ENCODE results near the gene SLC25A22. TPM values are rescaled to one million over a fixed set of nuclear protein-coding genes. Genes with fewer than 3 reads are reported as not detected.

Gene SLC25A22
- total RNA-seq, 2 experiments from 2014 or later, result 9.1 to 11.1 TPM

DNA sequence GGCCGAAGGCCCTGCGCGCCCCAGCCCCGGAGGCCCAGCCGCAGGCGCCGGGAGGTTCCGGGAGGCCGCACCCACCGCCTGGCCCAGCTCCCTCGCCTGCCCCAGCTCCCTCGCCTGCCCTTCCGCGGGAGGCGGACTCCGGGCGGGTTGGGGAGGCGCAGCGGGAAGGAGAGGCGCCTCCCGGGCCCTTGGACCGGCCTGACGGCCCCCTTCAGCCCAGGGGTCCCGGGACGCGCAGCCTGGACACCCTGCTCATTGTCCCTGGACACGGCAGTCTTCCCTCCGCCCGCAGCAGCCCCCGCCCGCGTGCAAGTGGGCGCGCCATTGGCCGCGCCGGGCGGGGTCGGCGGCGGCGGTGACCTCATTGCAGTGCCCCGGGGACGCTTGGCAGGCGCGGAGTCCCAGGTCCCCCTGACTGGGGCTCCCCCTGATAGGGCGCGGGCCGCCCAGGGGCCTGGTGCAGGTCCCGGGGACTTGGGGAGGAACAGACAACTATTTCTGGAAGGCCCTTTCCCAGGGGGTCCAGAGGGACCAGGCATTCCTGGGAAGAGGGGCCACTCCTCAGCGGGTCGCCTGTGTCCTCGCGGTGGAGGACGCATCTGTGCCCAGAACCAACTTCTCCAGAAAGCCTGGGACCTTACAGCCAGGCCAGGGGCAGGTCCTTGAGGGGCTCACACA lies 35.2 kb upstream of the SLC25A22 start:
- DNase-seq (peak in 5 of 14 experiments; percentile 19 to 72 (median 39)), ATAC-seq (ENCODE audit: poor library complexity) (peak; percentile 35)
- peak overlapping the region; percentile 85 for H3K4me3 Mint-ChIP-seq
- no peaks in the 10 kb centered on the region for H3K36me3 Mint-ChIP-seq (ENCODE audit: low read depth)
- peak overlapping the region; percentile 34 for H3K4me3 ChIP-seq (ENCODE audit: low read length)
- peaks cover 35% of the 10 kb centered on the region for H3K27me3 Mint-ChIP-seq
- peaks cover 35 to 43% of the 10 kb centered on the region in 2 experiments for H3K27me3 ChIP-seq (ENCODE audit: control insufficient read depth in 1 of 2, insufficient read depth in 2 of 2, low read length in 2 of 2)
- H3K4me1 Mint-ChIP-seq (ENCODE audit: low read depth), result peaks cover 25% of the 10 kb centered on the region
- TF ChIP-seq, protein P1, sequence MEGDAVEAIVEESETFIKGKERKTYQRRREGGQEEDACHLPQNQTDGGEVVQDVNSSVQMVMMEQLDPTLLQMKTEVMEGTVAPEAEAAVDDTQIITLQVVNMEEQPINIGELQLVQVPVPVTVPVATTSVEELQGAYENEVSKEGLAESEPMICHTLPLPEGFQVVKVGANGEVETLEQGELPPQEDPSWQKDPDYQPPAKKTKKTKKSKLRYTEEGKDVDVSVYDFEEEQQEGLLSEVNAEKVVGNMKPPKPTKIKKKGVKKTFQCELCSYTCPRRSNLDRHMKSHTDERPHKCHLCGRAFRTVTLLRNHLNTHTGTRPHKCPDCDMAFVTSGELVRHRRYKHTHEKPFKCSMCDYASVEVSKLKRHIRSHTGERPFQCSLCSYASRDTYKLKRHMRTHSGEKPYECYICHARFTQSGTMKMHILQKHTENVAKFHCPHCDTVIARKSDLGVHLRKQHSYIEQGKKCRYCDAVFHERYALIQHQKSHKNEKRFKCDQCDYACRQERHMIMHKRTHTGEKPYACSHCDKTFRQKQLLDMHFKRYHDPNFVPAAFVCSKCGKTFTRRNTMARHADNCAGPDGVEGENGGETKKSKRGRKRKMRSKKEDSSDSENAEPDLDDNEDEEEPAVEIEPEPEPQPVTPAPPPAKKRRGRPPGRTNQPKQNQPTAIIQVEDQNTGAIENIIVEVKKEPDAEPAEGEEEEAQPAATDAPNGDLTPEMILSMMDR (IDR thresholded peaks at IDR 0.05), result no peak
- POLR2A ChIA-PET, result interaction anchor here (1.0 to 10.0 kb wide), 4 partner anchors 9 to 24 kb away, joined by 3 to 115 read pairs (median 38); partner anchors contain the start of genes PNPLA2, POLR2L, RPLP2 and TSPAN4
- H3K27ac ChIP-seq (ENCODE audit: low read depth in 1 of 2, low read length in 2 of 2), result no peak overlapping the region
- intact Hi-C loops (cut with DNase I, micrococcal nuclease), result no loop called here
- H3K27ac Mint-ChIP-seq, result no peak overlapping the region
- H3K9me3 Mint-ChIP-seq, result no peaks in the 10 kb centered on the region
- peaks cover 0 to 30% of the 10 kb centered on the region in 2 experiments for H3K9me3 ChIP-seq (ENCODE audit: control insufficient read depth in 1 of 2, insufficient read depth in 1 of 2, low read length in 2 of 2)
- H3K4me1 ChIP-seq (ENCODE audit: insufficient read depth, low read length), result peaks cover 63% of the 10 kb centered on the region
- H3K36me3 ChIP-seq (ENCODE audit: insufficient read depth, low read length), result peaks cover 6% of the 10 kb centered on the region
- CTCF ChIA-PET, result no interaction called here

DNA sequence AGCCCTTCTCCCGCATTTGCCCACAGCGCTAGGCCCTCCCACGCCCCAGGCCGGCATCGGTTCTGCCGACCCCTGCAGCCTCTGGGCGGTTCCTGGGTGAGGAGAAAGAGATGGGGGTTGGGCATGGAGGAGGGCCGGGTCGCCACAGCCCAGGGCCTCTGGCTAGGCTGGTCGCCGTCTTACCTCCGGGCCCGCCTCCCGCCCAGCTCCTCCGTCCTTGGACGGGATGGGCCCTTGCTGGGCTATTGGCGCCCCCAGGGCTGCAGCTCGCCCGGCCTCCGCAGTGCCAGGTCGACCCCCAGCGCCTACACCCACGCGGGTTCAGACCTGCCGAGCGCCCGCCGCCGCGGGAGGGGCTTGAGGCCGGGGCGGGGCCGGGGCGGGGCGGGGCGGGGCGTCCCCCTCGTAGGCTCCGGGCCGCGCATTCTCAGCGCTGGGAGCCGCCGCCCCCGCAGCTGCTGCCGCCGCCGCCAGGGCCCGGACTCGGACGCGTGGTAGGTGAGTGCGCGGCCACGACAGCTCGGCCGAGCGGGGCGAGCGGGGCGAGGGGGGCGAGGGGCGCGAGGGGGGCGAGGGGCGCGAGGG lies 34.5 kb upstream of the SLC25A22 start, which contains the start of gene CD151:
TSS of gene CD151 (plus strand) at position 424 of the 585 bp plus-strand sequence. CDS start 3,118 bp downstream, outside the sequence.
- POLR2A ChIA-PET, result interaction anchor here (1.0 to 10.0 kb wide), 4 partner anchors 10 to 23 kb away, joined by 3 to 115 read pairs (median 38); partner anchors contain the start of genes PNPLA2, POLR2L, RPLP2 and TSPAN4
- Mint-ChIP-seq H3K4me1 (ENCODE audit: low read depth) (peaks cover 32% of the 10 kb centered on the region), H3K9me3 (no peaks in the 10 kb centered on the region), H3K27me3 (peaks cover 41% of the 10 kb centered on the region), H3K4me3 (peak within 1 kb of the TSS; percentile 85), H3K27ac (no peak within 1 kb of the TSS), H3K36me3 (ENCODE audit: low read depth) (no peaks in the 10 kb centered on the region)
- CTCF ChIA-PET, result no interaction called here
- Histone ChIP-seq H3K9me3 (ENCODE audit: control insufficient read depth in 1 of 2, insufficient read depth in 1 of 2, low read length in 2 of 2) (peaks cover 0 to 36% of the 10 kb centered on the region in 2 experiments), H3K4me1 (ENCODE audit: insufficient read depth, low read length) (peaks cover 68% of the 10 kb centered on the region), H3K4me3 (ENCODE audit: low read length) (peak within 1 kb of the TSS; percentile 39), H3K36me3 (ENCODE audit: insufficient read depth, low read length) (peaks cover 3% of the 10 kb centered on the region), H3K27me3 (ENCODE audit: control insufficient read depth in 1 of 2, insufficient read depth in 2 of 2, low read length in 2 of 2) (peaks cover 42 to 50% of the 10 kb centered on the region in 2 experiments), H3K27ac (ENCODE audit: low read depth in 1 of 2, low read length in 2 of 2) (no peak within 1 kb of the TSS)
- intact Hi-C loops (cut with DNase I, micrococcal nuclease), result no loop called here
- ATAC-seq (ENCODE audit: poor library complexity) (peak; percentile 59), DNase-seq (peak in 8 of 14 experiments; percentile 26 to 85 (median 52))
- TF ChIP-seq, protein P1 (IDR thresholded peaks at IDR 0.05), result no peak

DNA sequence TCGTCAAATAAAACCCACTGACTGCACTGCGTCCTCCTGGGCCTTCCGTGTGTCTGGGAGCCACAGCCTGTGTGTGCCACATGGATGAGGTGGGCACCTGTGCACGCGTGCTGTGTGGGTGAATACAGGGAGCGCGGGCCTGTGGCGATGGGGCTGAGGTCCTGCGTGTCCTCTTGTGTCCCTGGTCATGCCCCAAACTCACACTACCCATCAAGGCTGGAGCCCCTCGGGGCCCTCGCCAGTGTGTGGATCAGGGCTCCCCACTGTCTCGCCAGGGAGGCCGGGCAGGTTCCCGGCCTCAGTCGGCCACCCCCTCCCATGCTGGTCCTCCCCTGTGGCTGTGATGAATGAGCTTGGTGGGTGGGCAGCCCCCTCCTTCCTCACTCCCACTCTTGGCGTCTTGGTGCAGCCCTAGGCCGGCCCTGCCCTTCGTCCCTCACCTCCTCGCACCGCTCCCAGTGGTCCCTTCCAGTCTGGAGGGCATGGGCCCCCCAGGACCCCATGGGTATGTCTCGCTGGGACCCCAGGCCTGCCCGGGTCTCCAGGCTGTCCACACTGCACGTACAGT lies 34.0 kb upstream of the SLC25A22 start:
- intact Hi-C loops (cut with DNase I, micrococcal nuclease), result no loop called here
- ATAC-seq (ENCODE audit: poor library complexity) (no peak), DNase-seq (no peak)
- no peaks in the 10 kb centered on the region for H3K36me3 ChIP-seq (ENCODE audit: insufficient read depth, low read length)
- peaks cover 73% of the 10 kb centered on the region for H3K4me1 ChIP-seq (ENCODE audit: insufficient read depth, low read length)
- H3K9me3 Mint-ChIP-seq, result no peaks in the 10 kb centered on the region
- peaks cover 44% of the 10 kb centered on the region for H3K27me3 Mint-ChIP-seq
- H3K27me3 ChIP-seq (ENCODE audit: control insufficient read depth in 1 of 2, insufficient read depth in 2 of 2, low read length in 2 of 2), result peaks cover 45 to 53% of the 10 kb centered on the region in 2 experiments
- peak overlapping the region; percentile 73 for H3K4me3 Mint-ChIP-seq
- TF ChIP-seq, protein P1 (IDR thresholded peaks at IDR 0.05), result no peak
- H3K4me3 ChIP-seq (ENCODE audit: low read length), result peak overlapping the region; percentile 39
- H3K9me3 ChIP-seq (ENCODE audit: control insufficient read depth in 1 of 2, insufficient read depth in 1 of 2, low read length in 2 of 2), result peaks cover 0 to 36% of the 10 kb centered on the region in 2 experiments
- no peak overlapping the region for H3K27ac Mint-ChIP-seq
- ChIA-PET POLR2A (interaction anchor here (1.0 to 10.0 kb wide), 4 partner anchors 11 to 23 kb away, joined by 3 to 115 read pairs (median 38); partner anchors contain the start of genes PNPLA2, POLR2L, RPLP2 and TSPAN4), CTCF (no interaction called here)
- H3K4me1 Mint-ChIP-seq (ENCODE audit: low read depth), result peaks cover 34% of the 10 kb centered on the region
- no peak overlapping the region for H3K27ac ChIP-seq (ENCODE audit: low read depth in 1 of 2, low read length in 2 of 2)
- no peaks in the 10 kb centered on the region for H3K36me3 Mint-ChIP-seq (ENCODE audit: low read depth)
